HFFc6 (cell line): ENCODE results near the gene TPSAB1. TPM values are rescaled to one million over a fixed set of nuclear protein-coding genes. Genes with fewer than 3 reads are reported as not detected.

Experiments
- DNase-seq: peaks from one replicate; pipeline ENCODE4 v3.0.0-alpha.2; 2018
- H3K27ac Mint-ChIP-seq: 2 replicates; pipeline ENCODE4 v1.8.0; 2020; ENCODE audit warnings: mild to moderate bottlenecking, mixed read lengths
- H3K27me3 Mint-ChIP-seq: 2 replicates; pipeline ENCODE4 v1.8.0; 2021; ENCODE audit warnings: mild to moderate bottlenecking, moderate library complexity, mixed read lengths; ENCODE audit not compliant: insufficient read depth
- H3K36me3 Mint-ChIP-seq: 2 replicates; pipeline ENCODE4 v1.8.0; 2021; ENCODE audit warnings: low read depth, mixed read lengths
- H3K4me1 Mint-ChIP-seq: 2 replicates; pipeline ENCODE4 v1.8.0; 2020; ENCODE audit warnings: low read depth, mixed read lengths
- H3K4me3 Mint-ChIP-seq: 2 replicates; pipeline ENCODE4 v1.8.0; 2020; ENCODE audit warnings: mild to moderate bottlenecking, moderate library complexity, mixed read lengths
- H3K9me3 Mint-ChIP-seq: 2 replicates; pipeline ENCODE4 v1.8.0; 2020; ENCODE audit warnings: mild to moderate bottlenecking, mixed read lengths
- CTCF ChIP-seq: fragments of 200-600 bp; sonication (generic); IDR thresholded peaks from 2 replicates; pipeline ENCODE4 v1.5.0; 2021; ENCODE audit warnings: antibody characterized with exemption, mild to moderate bottlenecking
- total RNA-seq, 6 experiments: library from RNA; stranded (reverse); fragmentation: NEBNext Ultra II Directional; extraction: Animal tissue kit (Norgen Biotek cat#: 25700); gene quantifications; 2 replicates in 1 of 6; 3 replicates in 5 of 6; pipeline ENCODE4 v1.2.3, GENCODE V29; 2021

TPSAB1 gene
- total RNA-seq, 6 experiments from 2014 or later, result not detected

DNA sequence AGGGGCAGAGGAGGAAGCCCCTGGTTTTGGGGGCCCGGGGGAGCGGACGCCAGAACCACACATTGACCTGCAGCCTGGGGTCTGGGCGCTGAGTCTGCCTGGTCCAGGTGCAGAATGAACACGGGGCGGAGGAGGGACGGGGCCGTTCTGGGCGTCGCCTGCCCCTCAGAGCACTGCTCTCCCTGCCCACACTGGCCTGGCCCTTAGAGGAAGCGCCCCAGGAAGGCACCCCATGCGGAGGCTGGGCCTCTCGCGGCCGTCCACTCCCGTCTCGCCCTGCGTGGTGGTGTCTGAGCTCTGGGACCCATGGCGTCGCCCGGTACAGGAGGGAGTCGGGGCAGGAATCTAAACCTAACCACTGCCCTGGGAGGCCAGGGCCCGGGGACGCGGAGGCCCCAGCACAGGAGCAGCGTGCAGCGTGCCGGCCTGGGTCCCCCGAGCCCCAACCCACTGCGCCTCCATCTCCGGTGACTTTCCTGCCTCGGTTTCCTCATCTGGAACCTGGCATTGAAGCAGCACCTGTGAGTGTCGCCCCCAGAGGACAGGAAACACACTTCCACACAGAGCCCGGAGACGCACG, 19.7 kb downstream of the TPSAB1 start:
- no peak overlapping the region for H3K27ac Mint-ChIP-seq
- TF ChIP-seq CTCF, result no peak

GRCh38 chr16:1261131-1261892, 20.8 kb downstream of the TPSAB1 start:
- no peaks in the 10 kb centered on the region for H3K4me1 Mint-ChIP-seq
- H3K27ac Mint-ChIP-seq, result no peak overlapping the region
- H3K27me3 Mint-ChIP-seq, result peaks cover 22% of the 10 kb centered on the region
- no peak for DNase-seq
- H3K9me3 Mint-ChIP-seq, result peaks cover 11% of the 10 kb centered on the region; the same call in 1 of the 2 replicates
- no peak for TF ChIP-seq CTCF
- no peak overlapping the region for H3K4me3 Mint-ChIP-seq
- no peaks in the 10 kb centered on the region; the same call in 1 of the 2 replicates for H3K36me3 Mint-ChIP-seq

More for the DNA sequence above, 19.7 kb downstream of the TPSAB1 start:
- Mint-ChIP-seq H3K27me3 (peaks cover 22% of the 10 kb centered on the region), H3K36me3 (no peaks in the 10 kb centered on the region; the same call in 1 of the 2 replicates), H3K4me1 (no peaks in the 10 kb centered on the region), H3K9me3 (peaks cover 10% of the 10 kb centered on the region; the same call in 1 of the 2 replicates), H3K4me3 (no peak overlapping the region)
- DNase-seq, result no peak

- H3K4me1 Mint-ChIP-seq, result no peaks in the 10 kb centered on the region
- no peak for DNase-seq
- H3K9me3 Mint-ChIP-seq, result peaks cover 13% of the 10 kb centered on the region; the same call in 1 of the 2 replicates
- H3K4me3 Mint-ChIP-seq, result no peak overlapping the region
- no peak for TF ChIP-seq CTCF
- H3K36me3 Mint-ChIP-seq, result no peaks in the 10 kb centered on the region; the same call in 1 of the 2 replicates
- H3K27me3 Mint-ChIP-seq, result peaks cover 21% of the 10 kb centered on the region
- H3K27ac Mint-ChIP-seq, result no peak overlapping the region
Observed at GRCh38 chr16:1262210-1262845, 21.8 kb downstream of the TPSAB1 start.

- H3K9me3 Mint-ChIP-seq, result peaks cover 13% of the 10 kb centered on the region; the same call in 1 of the 2 replicates
- DNase-seq, result no peak
- H3K36me3 Mint-ChIP-seq, result no peaks in the 10 kb centered on the region; the same call in 1 of the 2 replicates
- no peak for TF ChIP-seq CTCF
- no peaks in the 10 kb centered on the region for H3K4me1 Mint-ChIP-seq
- H3K4me3 Mint-ChIP-seq, result no peak overlapping the region
- H3K27me3 Mint-ChIP-seq, result peaks cover 20% of the 10 kb centered on the region
- H3K27ac Mint-ChIP-seq, result no peak overlapping the region
Observed at GRCh38 chr16:1262846-1263221, 22.3 kb downstream of the TPSAB1 start.

GRCh38 chr16:1263591-1264344, 23.3 kb downstream of the TPSAB1 start:
- Mint-ChIP-seq H3K4me1 (no peaks in the 10 kb centered on the region), H3K27ac (no peak overlapping the region), H3K27me3 (peaks cover 18% of the 10 kb centered on the region), H3K9me3 (peaks cover 13% of the 10 kb centered on the region; the same call in 1 of the 2 replicates), H3K36me3 (no peaks in the 10 kb centered on the region; the same call in 1 of the 2 replicates), H3K4me3 (no peak overlapping the region)
- DNase-seq, result no peak
- no peak for TF ChIP-seq CTCF
